Spleen (tissue), 11 donors: ENCODE data around the gene PLB1. TPM values are rescaled to one million over a fixed set of nuclear protein-coding genes. Genes with fewer than 3 reads are reported as not detected.

Experiments used
- DNase-seq: peaks from one replicate; pipeline ENCODE4 v3.0.0-alpha.2; 2020
- H3K27ac ChIP-seq, 8 donors: fragments of 200-600 bp; sonication (generic) in 7 of 8; 1 replicate in 4 of 8; 2 replicates in 4 of 8; pipeline versions ENCODE4 v1.5.0 to v1.8.0; 2016 to 2021; ENCODE audit warnings: inconsistent platforms in 4 of 8, mild to moderate bottlenecking in 4 of 8, moderate library complexity in 1 of 8
- H3K27me3 ChIP-seq, 7 donors: fragments of 200-600 bp; sonication (generic) in 6 of 7; replicated peaks in 1 of 7; 1 replicate in 4 of 7; 2 replicates in 3 of 7; pipeline versions ENCODE4 v1.5.0 to v1.8.0; 2016 to 2021; ENCODE audit warnings: inconsistent platforms in 3 of 7, mild to moderate bottlenecking in 1 of 7
- H3K36me3 ChIP-seq, 6 donors: fragments of 200-600 bp; sonication (generic) in 5 of 6; 1 replicate in 4 of 6; 2 replicates in 2 of 6; pipeline versions ENCODE4 v1.5.0 to v1.8.0; 2016 to 2021; ENCODE audit warnings: inconsistent platforms in 2 of 6
- H3K4me1 ChIP-seq, 6 donors: fragments of 200-600 bp; sonication (generic) in 5 of 6; 1 replicate in 3 of 6; 2 replicates in 3 of 6; pipeline versions ENCODE4 v1.5.0 to v1.8.0; 2016 to 2021; ENCODE audit warnings: inconsistent platforms in 3 of 6
- H3K4me3 ChIP-seq, 8 donors: fragments of 200-600 bp; sonication (generic) in 7 of 8; 1 replicate in 4 of 8; 2 replicates in 4 of 8; pipeline versions ENCODE4 v1.5.0 to v1.8.0; 2016 to 2021; ENCODE audit warnings: inconsistent platforms in 4 of 8, mild to moderate bottlenecking in 4 of 8, moderate library complexity in 2 of 8
- H3K9me3 ChIP-seq, 8 donors: fragments of 200-600 bp; sonication (generic) in 7 of 8; 1 replicate in 4 of 8; 2 replicates in 4 of 8; pipeline versions ENCODE4 v1.5.0 to v1.8.0; 2016 to 2021; ENCODE audit warnings: inconsistent platforms in 4 of 8
- POLR2A ChIP-seq, 3 donors: fragments of 450-650 bp; IDR thresholded peaks; one replicate each; pipeline ENCODE4 v1.5.1; 2017; ENCODE audit warnings: antibody characterized with exemption in 3 of 3, mild to moderate bottlenecking in 1 of 3
- POLR2AphosphoS5 ChIP-seq, 3 donors: sonication (generic); formaldehyde crosslinking; IDR thresholded peaks; one replicate each; pipeline ENCODE4 v1.5.1; 2017; ENCODE audit warnings: antibody characterized with exemption in 3 of 3
- WGBS, 5 donors: extraction: QIAGEN DNeasy Blood & Tissue Kit in 3 of 5; methylation state at CpG; one replicate each; pipeline versions ENCODE4 v1.1.5 to v1.1.7; 2013 to 2018; 5-methylcytosine and 5-hydroxymethylcytosine counted together
- intact Hi-C: fragments of 100-400 bp; cut with DNase I; formaldehyde crosslinking; loops from one replicate; pipeline ENCODE4 v1.15.0; 2023; ENCODE audit warnings: low total_unique reads
- polyA plus RNA-seq, 3 donors: library from polyadenylated mRNA; stranded (reverse); fragments of 200-250 nt; gene quantifications; one replicate each; pipeline ENCODE4 v1.2.1, GENCODE V29; 2013
- total RNA-seq, 7 donors: library from RNA; depleted of rRNA in 3 of 7; stranded (reverse); fragments of >200 nt in 3 of 7; fragmentation: NEBNext Ultra II Directional in 4 of 7; extraction: Animal tissue kit (Norgen Biotek cat#: 25700) in 4 of 7; gene quantifications; one replicate each; pipeline versions ENCODE4 v1.1.0 to v1.2.1, GENCODE V29; 2016 to 2021
- TF ChIP-seq, protein P1 (sequence below), 11 experiments: fragments of 200-600 bp in 7 of 11; fragments of 450-650 bp in 4 of 11; sonication (generic) in 4 of 11; IDR thresholded peaks in 8 of 11; conservative IDR thresholded peaks in 3 of 11; 1 replicate in 7 of 11; 2 replicates in 4 of 11; pipeline versions ENCODE4 v1.4.0 to v1.8.0; 2016 to 2021; ENCODE audit warnings: antibody characterized with exemption in 11 of 11, inconsistent platforms in 4 of 11, mild to moderate bottlenecking in 1 of 11
- donor health status: healthy with polysubstance abuse.
- donor health status: DM: no; HTN: no; CAD: no; lungs with moderate emphysema.
- donor health status: DM: no; HTN: no; CAD: no.
- donor health status: Bipolar disorder and iron deficiency.
- donor health status: healthy.
- donor health status: DM: no; HTN: no; CAD: no.
- donor health status: DM: yes; HTN: yes; CAD: no.

The PLB1 gene
- total and polyA plus RNA-seq, 10 donors, result 3.8 to 45.7 (median 13.9) TPM

GRCh38 chr2:28447943-28448792 lies 47.7 kb upstream of the PLB1 start:
- Histone ChIP-seq H3K4me3 (peak overlapping the region in 1 of 8 donors; percentile 45), H3K4me1 (peaks cover 0 to 41% (median 11%) of the 10 kb centered on the region in 6 donors), H3K36me3 (no peaks in the 10 kb centered on the region), H3K9me3 (no peaks in the 10 kb centered on the region), H3K27ac (peak overlapping the region in 7 of 8 donors; percentile 60 to 93 (median 81)), H3K27me3 (no peaks in the 10 kb centered on the region)
- TF ChIP-seq POLR2A (IDR thresholded peaks at IDR 0.05) (no peak), POLR2AphosphoS5 (IDR thresholded peaks at IDR 0.05) (no peak)
- TF ChIP-seq, protein P1, sequence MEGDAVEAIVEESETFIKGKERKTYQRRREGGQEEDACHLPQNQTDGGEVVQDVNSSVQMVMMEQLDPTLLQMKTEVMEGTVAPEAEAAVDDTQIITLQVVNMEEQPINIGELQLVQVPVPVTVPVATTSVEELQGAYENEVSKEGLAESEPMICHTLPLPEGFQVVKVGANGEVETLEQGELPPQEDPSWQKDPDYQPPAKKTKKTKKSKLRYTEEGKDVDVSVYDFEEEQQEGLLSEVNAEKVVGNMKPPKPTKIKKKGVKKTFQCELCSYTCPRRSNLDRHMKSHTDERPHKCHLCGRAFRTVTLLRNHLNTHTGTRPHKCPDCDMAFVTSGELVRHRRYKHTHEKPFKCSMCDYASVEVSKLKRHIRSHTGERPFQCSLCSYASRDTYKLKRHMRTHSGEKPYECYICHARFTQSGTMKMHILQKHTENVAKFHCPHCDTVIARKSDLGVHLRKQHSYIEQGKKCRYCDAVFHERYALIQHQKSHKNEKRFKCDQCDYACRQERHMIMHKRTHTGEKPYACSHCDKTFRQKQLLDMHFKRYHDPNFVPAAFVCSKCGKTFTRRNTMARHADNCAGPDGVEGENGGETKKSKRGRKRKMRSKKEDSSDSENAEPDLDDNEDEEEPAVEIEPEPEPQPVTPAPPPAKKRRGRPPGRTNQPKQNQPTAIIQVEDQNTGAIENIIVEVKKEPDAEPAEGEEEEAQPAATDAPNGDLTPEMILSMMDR (IDR thresholded peaks at IDR 0.05 in 8 of 11, conservative IDR thresholded peaks at IDR 0.05 in 3 of 11), result no peak
- 28 to 52% (median 37%) methylated on average over 8 of the region's 8 CpGs for WGBS, 5 donors
- no peak for DNase-seq
- intact Hi-C loops, result no loop called here

DNA sequence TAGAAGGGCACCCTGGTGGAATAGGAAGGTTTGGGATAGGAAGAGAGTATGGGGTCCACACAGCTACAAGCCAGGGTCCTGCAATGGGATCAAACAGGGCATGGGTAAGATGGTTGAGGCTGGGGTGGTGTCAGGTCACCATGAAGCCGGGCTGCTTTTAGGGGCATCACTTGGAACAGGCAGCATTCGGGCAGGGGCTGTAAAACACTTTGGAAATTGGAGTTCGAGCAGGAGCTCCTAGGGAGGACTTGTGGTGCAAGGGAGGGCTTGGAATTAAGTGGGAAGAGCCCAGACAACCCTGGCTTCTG lies 47.1 kb upstream of the PLB1 start:
- Histone ChIP-seq H3K36me3 (no peaks in the 10 kb centered on the region), H3K27ac (peak overlapping the region in 7 of 8 donors; percentile 60 to 93 (median 81)), H3K4me3 (peak overlapping the region in 1 of 8 donors; percentile 45), H3K27me3 (no peaks in the 10 kb centered on the region), H3K9me3 (no peaks in the 10 kb centered on the region), H3K4me1 (peaks cover 0 to 41% (median 11%) of the 10 kb centered on the region in 6 donors)
- WGBS, 5 donors, result 80 to 94% (median 93%) methylated on average over 3 of the region's 3 CpGs
- DNase-seq, result no peak
- TF ChIP-seq, protein P1 (IDR thresholded peaks at IDR 0.05 in 8 of 11, conservative IDR thresholded peaks at IDR 0.05 in 3 of 11), result no peak
- TF ChIP-seq POLR2AphosphoS5 (IDR thresholded peaks at IDR 0.05) (no peak), POLR2A (IDR thresholded peaks at IDR 0.05) (no peak)
- intact Hi-C loops, result no loop called here

DNA sequence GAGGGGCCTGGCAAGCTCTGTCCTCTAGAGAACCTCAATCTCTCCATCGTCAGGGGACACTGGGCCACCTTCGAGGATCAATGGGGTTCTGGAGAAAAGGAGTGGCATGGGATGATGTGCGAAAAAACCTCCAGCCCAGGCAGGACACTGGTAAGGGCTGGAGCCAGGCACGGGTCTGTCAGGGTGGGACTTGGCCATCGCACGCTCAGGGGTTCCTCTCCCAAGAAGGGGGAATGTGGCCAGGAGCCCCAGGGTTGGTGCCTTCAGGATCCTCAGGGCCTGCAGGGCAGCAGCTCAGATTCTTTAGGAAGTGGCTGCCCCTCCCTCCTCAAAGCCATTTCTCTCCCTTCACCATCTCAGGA lies 46.8 kb upstream of the PLB1 start:
- Histone ChIP-seq H3K36me3 (no peaks in the 10 kb centered on the region), H3K9me3 (no peaks in the 10 kb centered on the region), H3K27me3 (no peaks in the 10 kb centered on the region), H3K4me3 (peak overlapping the region in 1 of 8 donors; percentile 45), H3K27ac (peak overlapping the region in 7 of 8 donors; percentile 60 to 93 (median 81)), H3K4me1 (peaks cover 0 to 41% (median 11%) of the 10 kb centered on the region in 6 donors)
- TF ChIP-seq POLR2AphosphoS5 (IDR thresholded peaks at IDR 0.05) (no peak), POLR2A (IDR thresholded peaks at IDR 0.05) (no peak)
- TF ChIP-seq, protein P1 (IDR thresholded peaks at IDR 0.05 in 8 of 11, conservative IDR thresholded peaks at IDR 0.05 in 3 of 11), result no peak
- intact Hi-C loops, result no loop called here
- DNase-seq, result no peak
- 90 to 96% (median 94%) methylated on average over 5 to 6 of the region's 6 CpGs for WGBS, 5 donors
